HCT116 (cell line): ENCODE data around the gene COL16A1. TPM values are rescaled to one million over a fixed set of nuclear protein-coding genes. Genes with fewer than 3 reads are reported as not detected.

Source experiments
- ATAC-seq: fragments of 200-7000 bp; cut with Tn5 transposase; 2 replicates; pipeline ENCODE4 v1.9.1; 2020; ENCODE audit warnings: mild to moderate bottlenecking, moderate library complexity
- BruUV-seq: library from RNA; stranded (reverse); fragments of 400-500 nt; replicated peaks from 2 replicates; lab custom pipeline; 2021; lab: Mats Ljungman, UMichigan
- CTCF ChIA-PET: fragments of 300-600 bp; sonication (Branson Sonifier 250); formaldehyde crosslinking; loops from one replicate; lab custom pipeline; 2021; ENCODE audit warnings: antibody characterized with exemption; lab: Charles Lee
- POLR2A ChIA-PET: fragments of 300-600, 350-600 bp; sonication (Branson Sonifier 250); formaldehyde crosslinking; loops from one replicate; lab custom pipeline; 2021; ENCODE audit warnings: antibody characterized with exemption; lab: Charles Lee
- RAD21 ChIA-PET, 2 experiments: fragments of 300-600 bp; sonication (Branson Sonifier 250); formaldehyde crosslinking; loops; one replicate each; lab custom pipeline; 2023; ENCODE audit warnings: low total read pairs in 2 of 2; ENCODE audit not compliant: uncharacterized antibody in 2 of 2, unreplicated experiment in 2 of 2, low non-redundant PET in 1 of 2; lab: Charles Lee
- DNase-seq: peaks from one replicate; pipeline ENCODE4 v3.0.0-alpha.2; 2010; ENCODE audit warnings: low read depth, low spot score
- H2AFZ ChIP-seq: fragments of 200-600 bp; shearing (Covaris generic), sonication (generic); 2 replicates; pipeline ENCODE4 v1.6.1; 2017; ENCODE audit warnings: low read depth, mixed run types, mixed read lengths, antibody characterized with exemption, low read length; ENCODE audit not compliant: poor library complexity, severe bottlenecking
- H3K27ac ChIP-seq: 2 replicates; pipeline ENCODE4 v1.5.1; 2012; ENCODE audit warnings: low read depth, low read length
- H3K27me3 ChIP-seq: fragments of 200-600 bp; sonication (generic); 2 replicates; pipeline ENCODE4 v1.6.1; 2016; ENCODE audit warnings: mixed run types, low read length, mixed read lengths; ENCODE audit not compliant: insufficient read depth
- H3K36me3 ChIP-seq, 2 experiments: fragments of 200-500 bp in 1 of 2; fragments of 200-600 bp in 1 of 2; sonication (Bioruptor generic) in 1 of 2; sonication (generic) in 1 of 2; 2 replicates each; pipeline versions ENCODE4 v1.5.1 to v1.6.1; 2014 to 2016; ENCODE audit warnings: low read length in 2 of 2, inconsistent platforms in 1 of 2, mixed read lengths in 1 of 2, mixed run types in 1 of 2; ENCODE audit not compliant: insufficient read depth in 2 of 2, control insufficient read depth in 1 of 2
- H3K4me1 ChIP-seq, 2 experiments: fragments of 200-600 bp in 1 of 2; sonication (generic) in 1 of 2; 2 replicates each; pipeline versions ENCODE4 v1.5.1 to v1.6.1; 2012 to 2017; ENCODE audit warnings: low read length in 2 of 2, inconsistent platforms in 1 of 2, mild to moderate bottlenecking in 1 of 2, mixed read lengths in 1 of 2, mixed run types in 1 of 2, moderate library complexity in 1 of 2; ENCODE audit not compliant: insufficient read depth in 2 of 2, control insufficient read depth in 1 of 2
- H3K4me2 ChIP-seq: fragments of 200-600 bp; sonication (generic); 2 replicates; pipeline ENCODE4 v1.6.1; 2017; ENCODE audit warnings: mixed run types, low read length, mixed read lengths
- H3K4me3 ChIP-seq, 2 experiments: fragments of 200-600 bp in 1 of 2; sonication (generic) in 1 of 2; replicated peaks in 1 of 2; 2 replicates each; pipeline ENCODE4 v1.5.1; 2011 to 2016; ENCODE audit warnings: low read length in 2 of 2, control low read depth in 1 of 2, low read depth in 1 of 2, mild to moderate bottlenecking in 1 of 2, mixed read lengths in 1 of 2, mixed run types in 1 of 2
- H3K79me2 ChIP-seq: fragments of 200-600 bp; sonication (generic); 2 replicates; pipeline ENCODE4 v1.6.1; 2017; ENCODE audit warnings: mild to moderate bottlenecking, mixed run types, low read length, moderate library complexity, mixed read lengths; ENCODE audit not compliant: insufficient read depth
- H3K9ac ChIP-seq: fragments of 200-600 bp; sonication (generic); 2 replicates; pipeline ENCODE4 v1.6.1; 2016; ENCODE audit warnings: low read length, mixed read lengths
- H3K9me2 ChIP-seq: fragments of 200-600 bp; sonication (generic), shearing (Covaris generic); 2 replicates; pipeline ENCODE4 v1.6.1; 2017; ENCODE audit warnings: mixed run types, mild to moderate bottlenecking, moderate library complexity; ENCODE audit not compliant: insufficient read depth
- H3K9me3 ChIP-seq, 2 experiments: fragments of 200-500 bp in 1 of 2; fragments of 200-600 bp in 1 of 2; sonication (Bioruptor generic) in 1 of 2; sonication (generic) in 1 of 2; 2 replicates each; pipeline ENCODE4 v1.6.1; 2014 to 2017; ENCODE audit warnings: low read length in 2 of 2, mixed read lengths in 2 of 2, inconsistent platforms in 1 of 2, low read depth in 1 of 2, mild to moderate bottlenecking in 1 of 2, mixed run types in 1 of 2, moderate library complexity in 1 of 2; ENCODE audit not compliant: control insufficient read depth in 1 of 2, insufficient read depth in 1 of 2
- H4K20me1 ChIP-seq: fragments of 200-600 bp; sonication (generic), shearing (Covaris generic); 2 replicates; pipeline ENCODE4 v1.6.1; 2017; ENCODE audit warnings: mixed run types, mild to moderate bottlenecking, moderate library complexity; ENCODE audit not compliant: insufficient read depth
- CBX3 ChIP-seq: IDR thresholded peaks from 2 replicates; pipeline ENCODE4 v1.6.1; 2012; ENCODE audit warnings: low read depth
- CEBPB ChIP-seq: IDR thresholded peaks from 2 replicates; pipeline ENCODE4 v1.6.1; 2012; ENCODE audit warnings: low read depth
- CTCF ChIP-seq, 3 experiments: fragments of 200-600 bp in 1 of 3; sonication (generic) in 1 of 3; IDR thresholded peaks in 2 of 3; conservative IDR thresholded peaks in 1 of 3; 2 replicates each; pipeline ENCODE4 v1.5.1; 2012 to 2017; ENCODE audit warnings: low read depth in 2 of 3, low read length in 2 of 3, antibody characterized with exemption in 1 of 3, borderline replicate concordance in 1 of 3, control low read depth in 1 of 3, mild to moderate bottlenecking in 1 of 3, mixed read lengths in 1 of 3, mixed run types in 1 of 3, moderate library complexity in 1 of 3; ENCODE audit not compliant: insufficient read depth in 1 of 3
- EGR1 ChIP-seq: IDR thresholded peaks from 2 replicates; pipeline ENCODE4 v1.6.1; 2012; ENCODE audit warnings: low read depth
- ELF1 ChIP-seq: IDR thresholded peaks from 2 replicates; pipeline ENCODE4 v1.6.1; 2012; ENCODE audit warnings: low read depth, borderline replicate concordance
- EZH2 ChIP-seq: fragments of 200-600 bp; sonication (generic); IDR thresholded peaks from 2 replicates; pipeline ENCODE4 v1.6.1; 2017; ENCODE audit warnings: antibody characterized with exemption, mixed run types
- EZH2phosphoT487 ChIP-seq: fragments of 200-600 bp; IDR thresholded peaks from 2 replicates; pipeline ENCODE4 v1.6.1; 2018; ENCODE audit warnings: antibody characterized with exemption, borderline replicate concordance
- FOSL1 ChIP-seq: IDR thresholded peaks from 2 replicates; pipeline ENCODE4 v1.6.1; 2012; ENCODE audit warnings: low read depth
- POLR2AphosphoS5 ChIP-seq: IDR thresholded peaks from 2 replicates; pipeline ENCODE4 v1.6.1; 2011; ENCODE audit warnings: mild to moderate bottlenecking, low read depth, low read length, moderate library complexity
- RAD21 ChIP-seq: IDR thresholded peaks from 2 replicates; pipeline ENCODE4 v1.6.1; 2012; ENCODE audit warnings: low read depth, mild to moderate bottlenecking
- REST ChIP-seq: IDR thresholded peaks from 2 replicates; pipeline ENCODE4 v1.6.1; 2012; ENCODE audit warnings: low read depth
- SIN3A ChIP-seq: IDR thresholded peaks from 2 replicates; pipeline ENCODE4 v1.6.1; 2012; ENCODE audit warnings: low read depth
- SP1 ChIP-seq: IDR thresholded peaks from 2 replicates; pipeline ENCODE4 v1.6.1; 2012; ENCODE audit warnings: low read depth
- SRF ChIP-seq: IDR thresholded peaks from 2 replicates; pipeline ENCODE4 v1.6.1; 2012; ENCODE audit warnings: low read depth
- TCF7L2 ChIP-seq: IDR thresholded peaks from 2 replicates; pipeline ENCODE4 v1.7.0; 2011; ENCODE audit warnings: borderline replicate concordance, inconsistent platforms; ENCODE audit not compliant: insufficient read depth, insufficient read length; ENCODE audit errors: extremely low read depth
- YY1 ChIP-seq: IDR thresholded peaks from 2 replicates; pipeline ENCODE4 v1.6.1; 2011; ENCODE audit warnings: low read length, low read depth, moderate library complexity, mild to moderate bottlenecking; ENCODE audit not compliant: insufficient replicate concordance; ENCODE audit errors: extremely low read depth
- ZBTB33 ChIP-seq: IDR thresholded peaks from 2 replicates; pipeline ENCODE4 v1.6.1; 2011; ENCODE audit warnings: mild to moderate bottlenecking, low read length, moderate library complexity; ENCODE audit not compliant: insufficient replicate concordance; ENCODE audit errors: extremely low read depth
- ZFX ChIP-seq: fragments of 450-650 bp; IDR thresholded peaks from 2 replicates; pipeline ENCODE4 v1.6.1; 2017
- intact Hi-C: fragments of 100-400 bp; cut with micrococcal nuclease; formaldehyde crosslinking; loops from 2 replicates; pipeline ENCODE4 v1.10.0; 2022
- total RNA-seq: library from RNA; stranded (reverse); gene quantifications from one replicate; pipeline ENCODE4 v1.2.1, GENCODE V29; 2021; ENCODE audit not compliant: unreplicated experiment
- TF ChIP-seq, protein P1 (sequence below): IDR thresholded peaks from 2 replicates; pipeline ENCODE4 v1.6.1; 2012
- TF ChIP-seq, protein P2 (sequence below): IDR thresholded peaks from 2 replicates; pipeline ENCODE4 v1.6.1; 2012

Gene COL16A1
- total RNA-seq, 1 experiment from 2014 or later: 2.2 TPM

DNA sequence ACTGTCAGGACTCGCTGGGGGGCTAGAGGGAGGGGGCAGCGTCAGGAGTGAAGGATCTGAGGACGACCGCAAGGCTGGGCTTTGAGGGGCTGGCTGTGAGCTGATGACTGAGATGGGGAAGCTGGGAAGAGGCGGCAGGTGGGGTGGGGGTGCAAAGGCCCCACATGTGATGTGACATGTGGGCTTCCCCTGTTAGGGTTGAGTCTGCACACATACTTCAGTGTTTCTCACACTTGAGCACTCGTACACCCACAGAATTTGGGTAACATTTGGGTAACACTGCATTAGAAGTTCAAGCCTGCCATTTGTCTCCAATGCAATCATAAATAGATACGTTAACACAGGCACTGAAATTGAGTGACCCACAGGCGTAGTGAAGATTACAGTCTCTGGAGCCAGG, 16.2 kb downstream of the COL16A1 start:
- H3K4me1 ChIP-seq: peaks cover 12 to 36% of the 10 kb centered on the region in 2 experiments
- H3K4me2 ChIP-seq: no peak overlapping the region
- H3K9me2 ChIP-seq: no peaks in the 10 kb centered on the region
- H3K4me3 ChIP-seq: no peak overlapping the region
- H3K9ac ChIP-seq: no peak overlapping the region
- no peaks in the 10 kb centered on the region for H3K27me3 ChIP-seq
- ChIA-PET POLR2A (no interaction called here), CTCF (no interaction called here), RAD21 (no interaction called here)
- intact Hi-C loops: no loop called here
- no peak overlapping the region for H3K27ac ChIP-seq
- no TSS peak for BruUV-seq
- no peaks in the 10 kb centered on the region for H3K9me3 ChIP-seq
- DNase-seq: no peak
- H2AFZ ChIP-seq: no peak overlapping the region
- no peaks in the 10 kb centered on the region for H4K20me1 ChIP-seq
- H3K79me2 ChIP-seq: no peaks in the 10 kb centered on the region
- TF ChIP-seq EGR1 (no peak), CEBPB (no peak), REST (no peak), TCF7L2 (no peak), POLR2AphosphoS5 (no peak), RAD21 (no peak), ZBTB33 (no peak), CTCF (IDR thresholded peaks at IDR 0.05 in 2 of 3, conservative IDR thresholded peaks at IDR 0.05 in 1 of 3; ENCODE audit: borderline replicate concordance in 1 of 3, insufficient read depth in 1 of 3, low read depth in 2 of 3, low read length in 2 of 3) (no peak), CBX3 (no peak), ELF1 (no peak), SIN3A (no peak), EZH2phosphoT487 (no peak), EZH2 (no peak), YY1 (no peak), SP1 (no peak), SRF (no peak), FOSL1 (no peak), ZFX (no peak)
- TF ChIP-seq, protein P1, sequence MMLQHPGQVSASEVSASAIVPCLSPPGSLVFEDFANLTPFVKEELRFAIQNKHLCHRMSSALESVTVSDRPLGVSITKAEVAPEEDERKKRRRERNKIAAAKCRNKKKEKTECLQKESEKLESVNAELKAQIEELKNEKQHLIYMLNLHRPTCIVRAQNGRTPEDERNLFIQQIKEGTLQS: no peak
- TF ChIP-seq, protein P2, sequence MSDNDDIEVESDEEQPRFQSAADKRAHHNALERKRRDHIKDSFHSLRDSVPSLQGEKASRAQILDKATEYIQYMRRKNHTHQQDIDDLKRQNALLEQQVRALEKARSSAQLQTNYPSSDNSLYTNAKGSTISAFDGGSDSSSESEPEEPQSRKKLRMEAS: no peak
- ATAC-seq: no peak
- H3K36me3 ChIP-seq: no peaks in the 10 kb centered on the region
